Measurements from ENCODE around the gene IGF1R. TPM values are rescaled to one million over a fixed set of nuclear protein-coding genes. Genes with fewer than 3 reads are reported as not detected.

Gene IGF1R
- total and polyA plus RNA-seq, 2 of the 13 experiments (the other 11 are each of a cell fraction or from before 2014, with no cell fraction given): 15.9 to 18.4 TPM

DNA sequence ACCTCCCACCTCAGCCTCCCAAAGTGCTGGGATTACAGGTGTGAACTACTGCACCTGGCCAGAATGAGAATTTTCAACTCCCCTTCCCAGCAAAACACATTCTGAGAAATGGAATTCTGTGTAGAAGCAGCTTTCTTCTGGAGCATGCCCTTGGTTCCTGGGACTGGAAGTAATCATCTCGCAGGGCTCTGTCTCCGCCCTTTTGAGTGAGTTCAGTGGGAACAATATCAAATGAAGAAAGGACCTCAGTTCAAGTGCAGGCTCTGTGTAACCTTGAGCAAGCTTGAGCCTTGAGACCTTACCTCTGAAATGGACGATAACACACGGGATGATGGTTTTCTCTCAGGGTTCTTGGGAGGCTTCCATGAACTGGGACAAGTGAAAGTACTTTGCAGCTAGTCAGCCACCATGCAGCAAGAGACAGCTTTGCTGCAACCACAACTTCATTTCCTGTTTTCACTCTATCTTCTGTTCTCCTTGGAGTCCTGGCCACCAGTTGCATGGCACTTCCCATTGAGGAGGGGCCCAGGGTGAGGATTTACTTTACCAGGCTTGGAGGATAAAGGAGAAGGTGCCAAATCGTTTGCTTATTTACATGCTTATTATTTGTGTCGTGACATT lies 35.7 kb upstream of the IGF1R start:
- ATAC-seq (no peak), DNase-seq (ENCODE audit: low spot score) (no peak), FAIRE-seq (no peak)
- CTCF ChIA-PET (ENCODE audit: low intra/inter-chr PET ratio, low total read pairs): no interaction called here
- peaks cover 0 to 7% of the 10 kb centered on the region in 2 experiments; a peak in 2 of 5 replicates for H3K27me3 ChIP-seq (ENCODE audit: control insufficient read depth in 1 of 2, insufficient read depth in 2 of 2, low read length in 2 of 2)
- H2AFZ ChIP-seq (ENCODE audit: low read length): no peak overlapping the region
- no TSS peak for BruUV-seq (replicated peaks)
- H3K9ac ChIP-seq (ENCODE audit: insufficient read depth, low read depth, low read length): no peak overlapping the region
- H3K9me3 ChIP-seq (ENCODE audit: low read length): no peaks in the 10 kb centered on the region
- 63% methylated on average over 4 of the region's 6 CpGs for WGBS (ENCODE audit: low lambda C conversion rate)
- no peaks in the 10 kb centered on the region for H3K36me3 ChIP-seq (replicated peaks in 1 of 2; ENCODE audit: control insufficient read depth in 1 of 2, insufficient read depth in 2 of 2, low read length in 2 of 2)
- TF ChIP-seq SMYD3 (CRISPR knock-in tag; IDR thresholded peaks at IDR 0.05) (no peak), DR1 (CRISPR knock-in tag; IDR thresholded peaks at IDR 0.05) (no peak), ZNF317 (CRISPR knock-in tag; IDR thresholded peaks at IDR 0.05) (no peak), SP1 (IDR thresholded peaks at IDR 0.05) (no peak), SP1 (CRISPR knock-in tag; IDR thresholded peaks at IDR 0.05) (no peak), BRD4 (CRISPR knock-in tag; IDR thresholded peaks at IDR 0.05) (no peak), MAFF (IDR thresholded peaks at IDR 0.05; ENCODE audit: low read depth, low read length) (no peak), TP53 (CRISPR knock-in tag; conservative IDR thresholded peaks at IDR 0.05) (no peak), KLF11 (CRISPR knock-in tag; IDR thresholded peaks at IDR 0.05) (no peak), ZNF253 (CRISPR knock-in tag; IDR thresholded peaks at IDR 0.05; ENCODE audit: borderline replicate concordance) (no peak), ZBTB3 (CRISPR knock-in tag; IDR thresholded peaks at IDR 0.05; ENCODE audit: borderline replicate concordance, low read depth) (no peak), TCF7 (IDR thresholded peaks at IDR 0.05; ENCODE audit: low read depth) (no peak), ZNF775 (CRISPR knock-in tag; IDR thresholded peaks at IDR 0.05; ENCODE audit: borderline replicate concordance) (no peak)
- TF ChIP-seq, protein P1, sequence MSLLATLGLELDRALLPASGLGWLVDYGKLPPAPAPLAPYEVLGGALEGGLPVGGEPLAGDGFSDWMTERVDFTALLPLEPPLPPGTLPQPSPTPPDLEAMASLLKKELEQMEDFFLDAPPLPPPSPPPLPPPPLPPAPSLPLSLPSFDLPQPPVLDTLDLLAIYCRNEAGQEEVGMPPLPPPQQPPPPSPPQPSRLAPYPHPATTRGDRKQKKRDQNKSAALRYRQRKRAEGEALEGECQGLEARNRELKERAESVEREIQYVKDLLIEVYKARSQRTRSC (CRISPR knock-in tag; IDR thresholded peaks at IDR 0.05; ENCODE audit: low read depth): no peak
- intact Hi-C loops (cut with micrococcal nuclease; ENCODE audit: unreplicated experiment) (no loop called here), in situ Hi-C loops (cut with HindIII; ENCODE audit: extremely low pct_ligation_motif_present, low pct_unique_long_range_greater_than_20kb) (no loop called here)
- POLR2A ChIA-PET: no interaction called here
- H4K20me1 ChIP-seq (ENCODE audit: insufficient read depth, low read length): no peaks in the 10 kb centered on the region
- no peak overlapping the region for H3K27ac ChIP-seq (ENCODE audit: extremely low read length, insufficient read depth, low read length)
- no peak overlapping the region for H3K4me3 ChIP-seq (replicated peaks in 1 of 3; ENCODE audit: insufficient read depth in 1 of 3, low read depth in 2 of 3, low read length in 3 of 3)
- no peaks in the 10 kb centered on the region for H3K79me2 ChIP-seq (ENCODE audit: insufficient read depth, low read length)
- no peak overlapping the region; the same call in 1 of the 2 replicates for H3K4me2 ChIP-seq (ENCODE audit: low read depth, low read length)
- H3K4me1 ChIP-seq (ENCODE audit: insufficient read depth, low read length): peaks cover 26% of the 10 kb centered on the region
